NCI-H748 (cell line): ENCODE results near the gene ERBIN.
"Not testable (repeated sequence)": the region's sequence is repeated elsewhere in the genome, so short reads cannot be mapped to it uniquely, and the experiment has no call there.

Experiments used
- DNase-seq: peaks from one replicate; lab custom pipeline; 2025; ENCODE audit not compliant: unreplicated experiment; lab: John Stamatoyannopoulos, UW

Gene ERBIN

DNA sequence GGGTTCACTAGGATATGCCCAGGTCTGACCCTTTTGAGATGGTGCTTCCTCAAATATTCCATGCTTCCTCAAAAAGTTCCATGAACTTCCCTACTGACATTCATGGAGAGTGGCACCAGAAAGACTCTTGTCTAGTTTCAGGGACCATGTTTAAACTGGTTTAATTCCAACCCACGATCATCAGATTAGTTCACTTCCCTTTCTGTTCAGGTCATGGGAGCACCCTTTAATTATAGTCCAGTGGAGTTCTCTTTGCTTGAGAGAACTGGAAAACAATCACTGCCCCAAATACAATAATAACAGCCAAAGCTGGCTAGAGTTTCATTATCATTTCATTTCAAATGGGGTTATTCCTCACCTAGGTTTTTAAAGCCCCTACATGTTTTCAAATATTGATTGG lies 9.7 kb upstream of the ERBIN start:
- DNase-seq = no peak

DNA sequence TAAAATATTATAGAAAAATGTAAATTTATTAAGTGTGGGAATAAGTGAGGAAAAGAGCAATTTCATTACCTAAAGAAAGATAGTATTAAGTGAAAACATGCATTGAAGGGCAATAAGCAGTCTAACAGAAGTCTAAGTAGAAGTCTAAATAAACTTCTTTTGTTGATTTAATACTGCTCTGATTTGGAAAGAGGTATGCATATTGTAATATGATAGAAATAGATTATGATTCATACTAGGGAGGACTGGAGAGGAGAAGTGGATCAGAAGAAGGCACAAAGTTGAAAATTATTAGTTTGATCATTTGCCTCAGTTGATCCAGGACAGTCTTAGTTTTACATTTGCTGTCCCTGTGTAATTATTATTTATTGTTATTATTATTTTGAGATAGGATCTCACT lies 6.6 kb upstream of the ERBIN start:
- no peak for DNase-seq

DNA sequence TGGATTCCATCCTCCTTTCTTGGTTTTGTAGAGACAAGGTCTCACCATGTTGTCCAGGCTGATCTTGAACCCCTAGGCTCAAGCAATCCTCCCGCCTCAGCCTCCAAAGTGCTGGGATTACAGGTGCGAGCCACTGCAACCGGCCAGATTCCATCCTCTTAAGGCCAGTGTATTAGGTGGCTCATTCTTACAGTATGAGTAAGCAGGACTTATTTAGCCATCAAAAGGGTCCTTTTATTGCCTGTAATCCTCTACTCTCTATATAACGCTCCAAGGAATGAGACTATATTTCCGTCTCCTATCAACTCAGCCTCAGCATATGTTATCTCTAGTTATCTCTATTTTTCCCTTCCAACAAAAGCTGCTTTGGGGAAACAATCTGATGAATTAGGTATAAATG lies 3.0 kb upstream of the ERBIN start:
- DNase-seq = no peak

DNA sequence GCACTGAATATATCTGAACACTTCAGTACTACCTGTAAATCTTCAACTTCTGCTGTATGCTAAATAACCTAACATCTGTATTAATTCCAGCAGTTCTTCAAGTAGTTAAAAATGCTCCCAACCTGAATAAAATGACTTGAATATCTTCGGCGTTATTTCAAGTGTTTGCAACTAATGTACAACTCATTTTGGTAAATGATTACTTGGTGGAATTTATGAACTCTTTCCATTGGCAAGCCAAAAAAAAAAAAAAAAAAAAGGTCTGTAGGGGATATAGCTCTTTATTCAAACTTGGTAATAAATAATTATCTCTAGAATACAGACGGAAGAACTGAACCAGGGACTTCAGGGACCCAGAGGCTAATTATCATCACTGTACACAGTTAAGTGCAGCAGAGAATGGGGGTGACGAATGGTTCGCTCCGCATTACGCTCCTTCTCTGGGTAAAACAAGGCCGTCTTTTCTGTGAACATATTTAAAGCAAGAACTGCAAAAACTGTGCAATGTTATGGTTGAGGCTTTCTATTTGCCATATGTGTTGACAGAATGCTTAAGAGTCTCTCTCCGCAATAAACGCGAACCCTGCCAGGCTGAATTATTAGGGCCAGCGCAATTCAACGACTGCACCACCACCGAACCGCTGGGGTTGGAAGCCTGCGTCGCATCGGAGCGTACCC lies 1.9 kb upstream of the ERBIN start:
- peak; percentile 74 for DNase-seq

DNA sequence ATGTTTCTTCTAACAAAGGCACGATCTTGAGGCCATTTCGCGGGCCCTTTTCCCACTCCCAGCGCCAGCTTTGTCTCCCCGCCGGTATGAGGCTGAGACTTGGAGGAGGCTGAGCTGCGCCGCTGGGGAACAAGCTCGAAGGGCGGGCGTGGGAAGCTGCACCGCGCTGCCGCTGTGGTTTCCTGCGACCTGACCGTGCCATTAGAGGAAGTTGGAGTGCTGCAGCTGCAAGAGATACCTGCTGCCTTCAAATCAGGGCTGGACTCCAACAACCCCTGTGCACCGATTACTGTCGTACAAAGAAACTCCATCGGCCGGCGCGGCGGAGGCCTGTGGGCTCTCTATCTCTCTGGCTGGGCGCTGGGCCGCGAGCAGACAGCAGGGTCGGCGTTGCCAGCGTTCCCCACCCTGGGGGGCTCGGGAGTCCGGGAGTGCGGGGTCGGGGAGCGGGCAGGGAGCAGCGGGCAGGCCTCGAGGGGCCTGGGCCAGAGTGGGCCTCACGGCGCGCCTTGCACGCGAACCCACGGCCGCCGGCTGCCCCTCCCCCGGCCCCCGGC lies 1.3 kb upstream of the ERBIN start:
- peak; percentile 86 for DNase-seq

DNA sequence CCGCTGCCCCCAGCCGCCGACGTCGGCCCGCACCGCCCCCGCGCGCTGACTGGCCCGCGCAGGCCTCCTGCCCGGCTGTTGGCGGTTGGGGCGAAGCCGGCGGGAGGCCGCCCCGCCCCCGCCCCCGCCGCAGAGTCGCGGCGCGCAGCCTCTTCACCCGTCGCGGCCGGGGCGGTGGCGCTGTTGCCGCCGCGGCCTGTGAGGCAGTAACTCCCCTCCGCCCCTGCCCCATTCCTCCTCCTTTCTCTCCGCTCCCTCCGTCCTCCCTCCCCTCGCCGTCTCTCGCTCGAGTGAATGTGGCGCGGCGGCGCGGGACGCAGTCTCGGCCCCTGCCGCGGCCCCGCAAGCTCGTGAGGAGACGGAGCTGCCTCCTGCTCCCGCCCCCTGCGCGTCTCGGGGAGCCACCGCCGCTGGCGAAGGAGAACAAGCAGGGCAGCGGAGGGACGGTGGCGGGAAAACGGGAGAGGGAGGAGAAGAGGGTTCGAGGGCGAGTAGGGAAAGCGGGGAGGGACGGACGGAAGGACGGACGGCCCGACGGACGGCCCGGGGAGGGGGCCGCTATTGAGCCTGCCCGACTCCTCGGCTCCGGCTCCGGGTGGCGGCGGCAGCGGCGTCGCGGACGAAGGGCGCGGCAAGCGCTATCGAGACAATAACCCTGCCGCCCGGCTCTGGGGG lies 637 bp upstream of the ERBIN start:
- DNase-seq = peak; percentile 95

DNA sequence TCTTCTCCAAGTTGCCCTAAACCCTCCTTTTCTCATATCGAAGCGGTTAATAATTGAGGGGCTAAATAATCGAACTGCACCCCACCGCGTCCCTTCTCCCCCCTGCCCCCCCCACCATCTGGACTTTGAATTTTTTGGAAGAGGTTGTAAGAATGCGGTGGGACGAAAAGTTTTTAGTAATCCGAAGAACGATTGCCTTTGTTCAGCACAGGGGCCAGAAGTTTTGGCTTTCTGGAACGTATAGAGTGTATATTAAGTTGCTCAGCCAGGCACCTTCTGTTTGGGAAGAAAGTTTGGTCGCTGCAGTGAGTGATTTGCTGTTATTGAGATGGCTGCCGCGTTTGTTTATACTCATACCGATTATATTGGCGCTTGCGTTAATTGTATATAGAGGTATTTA lies 518 bp downstream of the ERBIN start:
- DNase-seq = peak; percentile 39

DNA sequence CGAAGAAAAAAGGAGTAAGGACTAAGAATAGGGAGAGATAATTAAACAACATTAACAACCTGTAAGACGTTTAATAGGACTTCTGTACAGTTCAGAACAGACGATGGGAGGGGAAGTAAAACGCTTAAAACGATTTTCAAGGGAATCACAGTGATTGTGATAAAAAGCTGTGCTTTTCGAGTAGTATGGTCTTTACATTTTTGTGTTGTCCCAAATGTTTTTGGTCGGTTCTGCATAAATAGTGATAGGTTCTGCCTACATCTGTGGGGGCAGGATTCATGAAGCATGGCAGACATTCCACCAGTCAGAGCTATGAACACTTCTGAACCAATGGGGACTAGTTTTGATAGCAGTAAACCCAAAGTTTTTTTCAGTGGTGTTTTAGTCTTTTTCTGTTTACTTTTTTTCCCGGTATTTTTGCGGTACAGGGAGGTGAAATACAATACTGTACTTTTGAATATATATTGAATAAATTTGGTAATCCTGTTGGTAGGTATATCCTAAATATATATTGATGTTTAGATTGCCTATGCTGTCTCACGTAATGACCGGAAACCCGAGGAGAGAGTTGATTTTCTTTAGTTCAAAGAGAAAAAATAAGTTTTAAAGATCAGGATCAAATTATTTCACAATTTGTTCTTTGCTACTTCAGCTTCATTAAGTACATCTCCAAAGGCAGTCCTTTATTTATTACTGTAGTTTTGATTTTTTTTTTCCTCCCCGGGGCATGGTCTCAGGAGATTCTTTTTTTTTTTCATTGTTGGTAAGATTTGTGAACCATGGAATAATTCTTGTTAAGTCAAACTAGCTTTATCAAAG lies 1.3 kb downstream of the ERBIN start:
- DNase-seq = no peak

DNA sequence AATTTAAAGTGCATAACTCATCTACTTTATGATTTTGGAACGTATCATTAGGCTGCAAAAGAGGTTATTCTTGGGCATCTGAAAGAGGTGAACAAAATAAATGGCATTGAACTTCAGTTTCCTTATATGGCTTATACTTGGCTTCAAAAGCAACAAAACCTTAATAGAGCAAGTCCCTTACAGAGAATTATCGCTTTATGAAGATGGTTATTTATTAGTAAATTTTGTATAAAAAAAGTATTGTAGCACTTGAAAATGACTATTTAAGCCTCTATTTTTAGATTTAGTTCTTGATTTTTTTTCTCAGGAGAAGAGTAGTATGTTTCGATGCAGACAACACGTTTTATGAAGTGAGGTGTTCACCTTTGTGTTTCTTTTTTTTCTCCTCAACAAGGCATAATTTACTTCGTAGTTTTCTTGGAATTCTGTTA lies 2.0 kb downstream of the ERBIN start:
- no peak for DNase-seq

DNA sequence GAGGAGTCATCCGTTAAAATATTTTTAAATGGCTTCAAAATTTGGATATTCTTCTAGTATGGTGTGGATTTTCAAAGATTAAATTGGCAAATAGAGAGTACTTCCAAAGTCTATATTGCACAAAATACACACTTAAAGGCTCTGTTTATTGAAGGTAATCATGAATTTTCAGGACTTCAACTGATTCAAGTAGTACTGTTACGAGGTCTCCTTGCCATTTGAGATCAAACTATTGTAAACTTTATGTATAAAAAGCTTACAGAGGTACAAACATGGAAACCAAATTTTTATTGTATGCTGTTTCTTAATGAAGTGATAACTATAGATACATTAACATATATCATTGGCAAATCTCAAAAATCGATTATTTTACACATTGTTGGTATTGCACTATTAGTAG lies 2.5 kb downstream of the ERBIN start:
- DNase-seq = no peak

DNA sequence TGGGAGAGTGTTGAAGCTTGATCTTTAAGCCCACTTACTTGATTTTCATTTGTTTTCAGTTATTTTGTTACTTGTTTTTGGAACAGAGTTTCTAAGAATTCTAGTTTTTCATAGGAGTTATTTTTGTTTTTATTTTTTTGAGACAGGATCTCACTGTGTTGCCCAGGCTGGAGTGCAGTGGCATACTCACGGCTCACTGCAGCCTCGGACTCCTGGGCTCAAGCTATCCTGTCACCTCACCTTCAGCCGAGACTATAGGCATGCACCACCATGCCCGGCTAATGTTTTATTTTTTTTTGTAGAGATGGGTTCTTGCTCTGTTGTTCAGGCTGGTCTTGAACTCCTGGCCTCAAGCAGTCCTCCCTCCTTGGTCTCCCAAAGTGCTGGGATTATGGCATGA lies 6.3 kb downstream of the ERBIN start:
- DNase-seq = no peak

DNA sequence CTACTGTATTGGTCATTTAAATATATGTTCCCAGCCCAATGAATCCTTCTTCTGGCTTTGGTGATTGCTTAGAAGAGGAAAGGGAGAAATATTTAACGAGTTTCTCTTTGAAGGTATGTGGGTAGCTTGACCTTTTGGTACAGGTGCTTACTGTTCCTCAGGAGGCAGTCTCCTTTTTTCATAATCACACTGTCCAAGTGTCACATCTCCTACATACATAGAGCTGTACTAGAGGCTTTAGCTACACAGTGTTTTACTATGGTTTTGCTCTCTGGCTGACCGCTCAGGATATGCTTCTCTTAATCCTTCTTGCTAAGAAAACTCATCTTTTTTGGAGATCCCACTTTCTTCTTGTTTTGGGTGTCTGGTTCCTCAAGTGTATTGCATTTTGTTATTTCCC lies 6.9 kb downstream of the ERBIN start:
- DNase-seq = no peak

DNA sequence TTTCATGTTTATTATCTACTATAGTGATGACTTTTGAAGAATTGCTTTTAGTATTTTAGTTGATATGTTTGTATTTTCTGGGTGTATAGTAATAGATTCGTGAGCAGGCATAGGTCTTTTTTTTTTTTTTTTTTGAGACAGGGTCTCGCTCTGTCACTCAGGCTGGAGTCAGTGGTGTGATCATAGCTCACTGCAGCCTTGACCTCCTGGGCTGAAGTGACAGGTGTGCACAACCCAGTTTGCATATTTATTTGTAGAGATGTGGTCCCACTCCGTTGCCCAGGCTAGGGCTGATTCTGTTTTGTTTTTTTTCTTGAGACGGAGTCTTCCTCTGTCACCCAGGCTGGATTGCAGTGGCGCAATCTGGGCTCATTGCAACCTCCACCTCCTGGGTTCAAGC lies 11.9 kb downstream of the ERBIN start:
- DNase-seq = no peak

DNA sequence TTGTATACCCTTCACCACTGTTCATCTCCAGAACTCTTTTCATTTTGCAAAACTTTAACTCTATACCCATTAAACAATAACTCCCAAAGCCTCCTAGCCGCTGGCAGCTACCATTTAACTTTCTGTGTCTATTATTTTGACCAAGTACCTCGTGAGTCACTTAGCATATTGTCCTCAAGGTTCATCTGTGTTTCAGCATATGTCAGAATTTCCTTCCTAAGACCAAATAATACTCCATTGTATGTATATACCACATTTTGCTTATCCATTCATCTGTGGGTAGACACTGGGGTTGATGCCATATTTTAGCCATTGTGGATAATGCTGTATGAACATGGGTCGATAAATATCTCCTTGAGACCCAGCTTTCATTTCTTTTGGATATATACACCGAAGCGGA lies 17.4 kb downstream of the ERBIN start:
- no peak for DNase-seq

DNA sequence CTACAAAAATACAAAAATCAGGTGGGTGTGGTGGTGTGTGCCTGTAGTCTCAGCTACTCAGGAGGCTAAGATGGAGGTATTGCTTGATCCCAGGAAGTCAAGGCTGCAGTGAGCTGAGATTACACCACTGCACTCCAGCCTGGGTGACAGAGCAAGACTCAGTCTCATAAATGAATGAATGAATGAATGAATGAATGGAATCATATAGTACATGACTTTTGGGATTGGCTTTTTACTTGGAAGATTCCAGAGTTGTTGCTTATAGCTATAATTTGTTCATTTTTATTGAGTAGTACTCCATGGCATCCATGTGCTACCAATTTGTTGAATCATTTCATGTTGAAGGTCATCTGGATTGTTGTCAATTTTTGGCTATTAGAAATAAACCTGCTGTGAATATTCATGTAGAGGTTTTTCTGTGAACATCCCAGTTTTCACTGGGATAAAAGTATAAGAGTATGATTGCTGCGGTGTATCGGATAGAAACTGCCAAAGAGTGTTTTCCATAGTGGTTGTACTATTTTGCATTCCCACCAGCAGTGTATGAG lies 19.9 kb downstream of the ERBIN start:
- DNase-seq = no peak

DNA sequence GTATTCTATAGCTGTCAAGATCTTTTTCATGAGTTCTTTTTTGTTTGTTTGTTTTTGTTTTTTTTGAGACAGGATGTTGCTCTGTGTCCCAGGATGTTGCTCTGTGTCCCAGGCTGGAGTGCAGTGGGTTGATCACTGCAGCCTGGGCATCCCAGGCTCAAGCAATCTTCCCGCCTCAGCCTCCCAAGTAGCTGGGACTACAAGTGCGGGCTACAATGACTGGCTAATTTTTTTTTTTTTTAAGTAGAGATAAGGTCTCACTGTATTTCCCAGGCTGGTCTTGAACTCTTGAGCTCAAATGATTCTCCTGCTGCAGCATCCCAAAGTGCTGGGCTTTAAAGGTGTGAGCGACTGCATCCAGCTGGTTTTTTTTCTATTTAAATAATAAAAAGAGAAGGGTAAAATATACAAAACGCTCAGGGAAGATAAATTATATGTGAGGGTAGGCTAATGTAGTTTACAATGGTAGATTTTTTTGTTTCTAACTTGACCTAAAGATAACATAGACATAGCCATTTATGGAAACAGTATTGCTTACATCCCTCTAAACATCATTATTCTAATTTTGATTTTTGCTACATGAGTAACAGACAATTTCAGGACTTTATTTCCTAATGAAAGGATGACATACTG lies 21.9 kb downstream of the ERBIN start:
- DNase-seq = no peak

DNA sequence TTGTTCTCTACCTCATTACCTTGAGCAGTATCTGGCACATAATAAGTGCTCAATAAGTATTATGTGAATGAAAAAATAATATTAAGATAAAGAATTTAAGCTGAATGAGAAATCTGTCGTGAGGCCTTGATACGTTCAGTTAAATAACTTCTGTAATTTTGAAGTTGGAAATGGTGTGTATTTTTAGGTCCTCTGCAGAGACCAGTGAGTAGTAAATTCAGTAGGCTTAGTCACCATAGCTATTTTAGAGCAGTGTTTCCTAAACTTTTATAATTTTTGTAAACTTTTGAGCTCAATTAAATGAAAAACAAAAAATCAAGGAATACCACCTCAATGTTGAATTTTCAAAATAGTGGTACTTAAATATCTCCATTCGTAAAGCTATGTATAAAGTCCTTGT lies 25.0 kb downstream of the ERBIN start:
- DNase-seq = no peak

DNA sequence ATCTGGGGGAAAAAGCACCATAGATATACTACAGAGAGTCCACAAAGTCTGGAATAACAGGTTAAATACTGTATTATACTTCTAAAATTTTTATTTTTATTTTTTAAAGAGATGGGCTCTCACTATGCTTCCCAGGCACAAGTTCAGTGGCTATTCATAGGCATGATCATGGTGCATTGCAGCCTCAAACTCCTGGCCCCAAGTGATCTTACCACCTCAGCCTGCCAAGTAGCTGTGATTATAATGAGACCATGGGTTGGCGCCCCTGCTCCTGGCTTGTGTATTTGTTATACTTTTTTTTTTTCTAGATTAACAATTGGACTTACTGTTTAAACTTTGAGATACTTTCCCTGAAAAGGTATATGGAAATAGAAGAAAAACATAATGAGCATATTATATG lies 25.9 kb downstream of the ERBIN start:
- DNase-seq = no peak

DNA sequence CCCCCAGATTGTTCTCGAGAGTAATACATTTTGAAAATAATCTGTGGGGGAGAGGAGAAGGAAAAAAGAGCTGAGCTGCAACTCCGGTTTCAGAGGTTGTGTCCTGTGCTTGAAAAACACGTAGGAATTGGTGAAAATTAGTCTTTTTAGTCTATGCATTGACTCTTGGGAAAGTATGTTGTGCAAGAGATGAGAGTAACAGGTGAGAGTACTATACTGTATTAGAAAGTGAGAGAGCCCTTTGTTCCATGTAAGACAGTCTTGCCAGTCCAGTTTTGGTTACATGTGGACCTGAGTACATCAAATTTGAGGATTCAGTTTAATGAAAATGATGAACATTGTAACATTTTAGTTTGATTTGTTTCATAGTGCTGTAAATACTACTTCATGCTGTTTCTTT lies 27.8 kb downstream of the ERBIN start:
- no peak for DNase-seq

DNA sequence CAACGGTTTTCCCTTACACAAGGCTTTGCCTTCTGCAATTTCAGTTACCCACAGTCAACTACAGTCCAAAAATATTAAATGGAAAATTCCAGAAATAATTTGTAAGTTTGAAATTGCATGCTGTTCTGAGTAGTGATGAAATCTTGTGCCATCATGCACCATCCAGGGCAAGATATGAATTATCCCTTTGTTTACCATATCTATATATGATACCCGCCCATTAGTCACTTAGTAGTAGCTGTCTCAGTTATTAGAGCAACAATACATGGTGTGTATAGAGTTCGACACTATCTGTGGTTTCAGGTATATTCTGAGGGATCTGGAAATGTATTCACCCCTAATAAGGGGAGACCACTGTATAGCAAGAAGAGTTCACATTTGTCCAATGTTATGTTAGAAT lies 29.4 kb downstream of the ERBIN start:
- no peak for DNase-seq

DNA sequence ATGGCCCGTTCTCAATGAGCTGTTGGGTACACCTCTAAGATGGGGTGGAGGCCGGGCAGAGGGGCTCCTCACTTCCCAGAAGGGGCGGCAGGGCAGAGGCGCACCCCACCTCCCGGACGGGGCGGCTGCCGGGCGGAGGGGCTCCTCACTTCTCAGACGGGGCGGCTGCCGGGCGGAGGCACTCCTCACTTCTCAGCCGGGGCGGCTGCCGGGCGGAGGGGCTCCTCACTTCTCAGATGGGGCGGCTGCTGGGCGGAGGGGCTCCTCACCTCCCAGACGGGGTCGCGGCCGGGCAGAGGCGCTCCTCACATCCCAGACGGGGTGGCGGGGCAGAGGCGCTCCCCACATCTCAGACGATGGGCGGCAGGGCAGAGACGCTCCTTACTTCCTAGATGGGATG lies 31.3 kb downstream of the ERBIN start:
- not testable (repeated sequence) for DNase-seq
